Thyroid gland (tissue), 4 donors: Measurements from ENCODE around the gene POGZ.

Experiments
- POLR2A ChIP-seq, 2 donors: fragments of 450-650 bp; IDR thresholded peaks; one replicate each; pipeline ENCODE4 v1.6.1; 2017; ENCODE audit warnings: antibody characterized with exemption in 2 of 2, mild to moderate bottlenecking in 2 of 2, moderate library complexity in 1 of 2
- TF ChIP-seq, protein P1 (sequence below), 6 experiments: fragments of 200-600 bp in 3 of 6; fragments of 450-650 bp in 3 of 6; sonication (generic) in 3 of 6; IDR thresholded peaks; one replicate each; pipeline ENCODE4 v1.5.1; 2016 to 2019; ENCODE audit warnings: antibody characterized with exemption in 6 of 6, mild to moderate bottlenecking in 2 of 6, inconsistent platforms in 1 of 6, moderate library complexity in 1 of 6

DNA sequence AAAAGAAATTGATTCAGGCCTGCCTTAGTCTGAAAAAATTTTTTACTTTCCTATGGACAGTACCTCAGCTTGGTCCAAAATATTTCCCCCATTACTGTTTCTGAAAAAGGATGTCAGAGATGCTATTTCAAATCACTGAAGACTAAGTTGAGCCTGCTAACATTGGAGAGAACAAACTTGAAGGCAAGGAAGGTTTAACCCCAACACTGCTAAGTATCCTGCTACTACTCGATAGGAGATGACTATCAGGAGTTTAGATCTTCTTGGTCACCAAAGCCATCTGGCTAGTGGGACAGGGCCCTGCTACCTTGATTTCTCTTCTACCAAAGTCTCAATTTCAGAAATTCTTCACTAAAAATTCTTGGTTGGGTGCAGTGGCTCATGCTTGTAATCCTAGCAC is 22.7 kb upstream of the POGZ start:
- TF ChIP-seq, protein P1, sequence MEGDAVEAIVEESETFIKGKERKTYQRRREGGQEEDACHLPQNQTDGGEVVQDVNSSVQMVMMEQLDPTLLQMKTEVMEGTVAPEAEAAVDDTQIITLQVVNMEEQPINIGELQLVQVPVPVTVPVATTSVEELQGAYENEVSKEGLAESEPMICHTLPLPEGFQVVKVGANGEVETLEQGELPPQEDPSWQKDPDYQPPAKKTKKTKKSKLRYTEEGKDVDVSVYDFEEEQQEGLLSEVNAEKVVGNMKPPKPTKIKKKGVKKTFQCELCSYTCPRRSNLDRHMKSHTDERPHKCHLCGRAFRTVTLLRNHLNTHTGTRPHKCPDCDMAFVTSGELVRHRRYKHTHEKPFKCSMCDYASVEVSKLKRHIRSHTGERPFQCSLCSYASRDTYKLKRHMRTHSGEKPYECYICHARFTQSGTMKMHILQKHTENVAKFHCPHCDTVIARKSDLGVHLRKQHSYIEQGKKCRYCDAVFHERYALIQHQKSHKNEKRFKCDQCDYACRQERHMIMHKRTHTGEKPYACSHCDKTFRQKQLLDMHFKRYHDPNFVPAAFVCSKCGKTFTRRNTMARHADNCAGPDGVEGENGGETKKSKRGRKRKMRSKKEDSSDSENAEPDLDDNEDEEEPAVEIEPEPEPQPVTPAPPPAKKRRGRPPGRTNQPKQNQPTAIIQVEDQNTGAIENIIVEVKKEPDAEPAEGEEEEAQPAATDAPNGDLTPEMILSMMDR (IDR thresholded peaks at IDR 0.05) = no peak
- no peak for TF ChIP-seq POLR2A (IDR thresholded peaks at IDR 0.05)
